T-helper 2 cell treated with Interferon-gamma antibody and Interleukin-4, amounts not matched to agents 5 μg/mL and 100 μg/mL, for 36 hours (primary cell): ENCODE results near the gene KIF16B.

Experiments
- DNase-seq: peaks from one replicate; pipeline ENCODE4 v3.0.0; 2021; ENCODE audit warnings: low spot score
- H3K27ac Mint-ChIP-seq: one replicate; pipeline ENCODE4 v1.8.0; 2021; ENCODE audit warnings: mild to moderate bottlenecking, mixed read lengths
- H3K27me3 Mint-ChIP-seq: one replicate; pipeline ENCODE4 v1.8.0; 2021; ENCODE audit warnings: low read depth, mixed read lengths
- H3K36me3 Mint-ChIP-seq: one replicate; pipeline ENCODE4 v1.8.0; 2021; ENCODE audit warnings: low read depth, mixed read lengths
- H3K4me1 Mint-ChIP-seq: one replicate; pipeline ENCODE4 v1.8.0; 2021; ENCODE audit warnings: low read depth, mixed read lengths
- H3K4me3 Mint-ChIP-seq: one replicate; pipeline ENCODE4 v1.8.0; 2022; ENCODE audit warnings: mild to moderate bottlenecking, moderate library complexity, mixed read lengths
- H3K9me3 Mint-ChIP-seq: one replicate; pipeline ENCODE4 v1.8.0; 2021; ENCODE audit warnings: mixed read lengths

KIF16B gene

DNA sequence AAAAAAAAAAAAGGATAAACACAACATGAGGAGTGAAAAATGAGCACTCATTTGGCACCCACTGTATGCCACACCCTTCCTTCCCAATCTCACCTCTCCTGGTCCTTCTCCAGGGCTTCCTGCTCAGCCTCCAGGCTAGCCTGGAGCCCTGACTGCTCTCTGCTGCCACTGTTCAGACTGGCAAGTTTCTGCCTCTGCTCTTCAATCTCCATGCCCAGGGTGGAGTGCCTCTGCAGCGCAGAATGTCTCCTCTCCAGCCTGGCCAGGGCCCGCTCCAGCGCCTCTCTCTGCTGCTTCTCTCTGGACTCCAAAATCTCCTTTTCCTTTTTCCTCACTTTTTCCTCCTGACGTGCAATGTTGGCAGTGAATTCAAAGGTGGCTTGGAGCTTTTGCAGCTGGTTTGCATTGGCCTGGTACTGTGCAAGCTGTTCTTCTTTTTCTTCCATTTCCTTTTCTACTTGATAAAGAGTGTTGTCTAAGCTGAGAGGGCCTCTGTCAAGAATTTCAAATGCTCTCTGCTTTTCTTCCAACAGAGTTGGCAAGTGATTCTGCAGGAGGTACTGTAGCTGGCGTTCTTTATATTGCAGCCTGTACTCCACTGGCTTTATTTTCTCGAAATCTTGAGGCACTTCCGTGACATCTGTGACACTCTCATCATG, 194.4 kb downstream of the KIF16B start:
- Mint-ChIP-seq H3K9me3 (no peaks in the 10 kb centered on the region), H3K36me3 (no peaks in the 10 kb centered on the region), H3K27me3 (no peaks in the 10 kb centered on the region), H3K27ac (no peak overlapping the region), H3K4me3 (no peak overlapping the region), H3K4me1 (no peaks in the 10 kb centered on the region)
- no peak for DNase-seq

GRCh38 chr20:16378122-16378521, 195.1 kb downstream of the KIF16B start:
- DNase-seq: no peak
- H3K9me3 Mint-ChIP-seq: no peaks in the 10 kb centered on the region
- no peaks in the 10 kb centered on the region for H3K36me3 Mint-ChIP-seq
- no peak overlapping the region for H3K27ac Mint-ChIP-seq
- H3K27me3 Mint-ChIP-seq: no peaks in the 10 kb centered on the region
- no peak overlapping the region for H3K4me3 Mint-ChIP-seq
- H3K4me1 Mint-ChIP-seq: no peaks in the 10 kb centered on the region

- Mint-ChIP-seq H3K9me3 (no peaks in the 10 kb centered on the region), H3K4me3 (no peak overlapping the region), H3K36me3 (peaks cover 4% of the 10 kb centered on the region), H3K27ac (no peak overlapping the region), H3K4me1 (no peaks in the 10 kb centered on the region), H3K27me3 (no peaks in the 10 kb centered on the region)
- DNase-seq: no peak
These were observed 203.8 kb downstream of the KIF16B start for GRCh38 chr20:16369441-16369840.

DNA sequence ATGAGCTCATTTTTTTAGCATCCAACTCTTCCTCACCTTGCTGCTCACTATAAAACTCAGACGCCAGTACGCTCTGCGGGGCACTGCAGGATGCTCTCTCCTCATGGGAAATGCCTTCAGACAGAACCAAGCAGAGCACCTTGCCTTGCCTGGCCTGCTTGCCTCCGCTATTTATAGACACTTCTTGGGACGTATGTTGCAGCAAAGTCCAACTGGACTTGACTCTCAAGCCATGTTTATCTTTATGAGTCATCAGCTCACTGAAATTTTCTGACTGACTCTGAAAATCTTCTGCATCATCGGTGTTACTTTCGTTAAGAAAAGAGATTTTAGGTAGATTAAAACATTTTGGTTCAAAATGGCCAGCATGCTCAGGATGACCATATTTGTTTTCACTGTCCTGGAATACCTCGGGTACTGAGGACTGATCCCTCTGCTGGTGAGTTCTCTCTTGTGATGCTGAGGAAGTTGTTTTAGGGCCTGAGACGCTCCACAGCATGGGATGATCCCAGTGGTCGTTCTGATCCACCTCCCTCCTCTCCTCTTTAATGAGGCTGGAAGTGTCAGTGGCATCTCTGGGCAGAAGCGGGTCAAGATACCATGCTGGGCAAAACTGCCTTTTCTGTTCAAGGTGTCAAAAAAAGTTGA, 204.5 kb downstream of the KIF16B start:
- peaks cover 4% of the 10 kb centered on the region for H3K36me3 Mint-ChIP-seq
- no peaks in the 10 kb centered on the region for H3K27me3 Mint-ChIP-seq
- no peaks in the 10 kb centered on the region for H3K9me3 Mint-ChIP-seq
- H3K27ac Mint-ChIP-seq: no peak overlapping the region
- no peak for DNase-seq
- H3K4me3 Mint-ChIP-seq: no peak overlapping the region
- no peaks in the 10 kb centered on the region for H3K4me1 Mint-ChIP-seq

DNA sequence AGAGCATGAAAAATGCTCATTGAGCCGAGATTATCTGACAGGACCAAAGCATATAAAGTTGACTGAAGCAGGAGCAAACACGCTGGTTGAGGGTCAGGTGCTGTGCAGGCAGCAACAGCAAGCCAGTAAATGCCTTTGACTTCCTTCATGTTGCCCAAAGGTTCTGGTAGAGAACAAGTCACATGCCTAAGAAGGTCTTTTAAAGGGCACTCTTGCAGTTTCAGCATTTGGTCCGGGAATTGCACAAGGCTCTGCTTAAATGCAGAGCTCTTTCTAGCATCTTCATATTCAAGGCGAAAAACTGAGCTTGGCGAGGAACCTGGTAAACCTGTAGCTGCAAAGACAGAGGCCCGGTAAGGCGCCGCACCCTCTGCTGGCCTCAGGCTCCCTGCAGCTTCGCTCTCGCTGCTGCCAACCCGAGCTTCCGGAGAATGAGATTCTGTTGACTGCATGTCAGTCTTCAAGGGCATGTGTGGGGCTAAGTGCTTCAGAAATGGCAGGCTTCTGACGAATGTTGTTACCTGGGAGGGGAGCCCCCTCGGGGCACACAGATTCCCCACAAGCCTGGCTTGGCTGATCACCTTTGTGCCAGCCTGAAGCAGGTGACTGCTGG, 205.2 kb downstream of the KIF16B start:
- no peak for DNase-seq
- Mint-ChIP-seq H3K4me3 (no peak overlapping the region), H3K27me3 (no peaks in the 10 kb centered on the region), H3K9me3 (no peaks in the 10 kb centered on the region), H3K36me3 (peaks cover 4% of the 10 kb centered on the region), H3K27ac (no peak overlapping the region), H3K4me1 (no peaks in the 10 kb centered on the region)

DNA sequence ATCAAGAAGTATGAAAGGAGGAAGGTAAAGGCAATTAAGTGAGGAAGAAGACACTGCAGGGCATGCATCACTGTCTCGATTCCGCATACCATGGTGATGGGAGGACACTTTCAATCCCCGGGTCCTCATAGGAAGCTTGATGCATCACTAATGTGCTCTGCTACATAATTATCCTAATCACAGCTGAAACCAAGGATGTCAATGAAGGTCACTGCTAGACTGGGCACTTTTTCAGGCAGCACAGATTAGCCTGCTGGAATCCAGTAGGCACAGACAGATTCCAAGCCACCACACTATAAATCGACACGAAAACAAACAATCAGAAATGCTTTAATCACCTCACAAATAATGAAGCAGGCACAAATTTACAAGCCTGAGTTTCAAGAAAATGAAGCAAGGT, 206.7 kb downstream of the KIF16B start:
- H3K9me3 Mint-ChIP-seq: no peaks in the 10 kb centered on the region
- no peaks in the 10 kb centered on the region for H3K36me3 Mint-ChIP-seq
- no peaks in the 10 kb centered on the region for H3K27me3 Mint-ChIP-seq
- DNase-seq: no peak
- no peaks in the 10 kb centered on the region for H3K4me1 Mint-ChIP-seq
- no peak overlapping the region for H3K27ac Mint-ChIP-seq
- no peak overlapping the region for H3K4me3 Mint-ChIP-seq

GRCh38 chr20:16364320-16364687, 208.9 kb downstream of the KIF16B start:
- Mint-ChIP-seq H3K36me3 (no peaks in the 10 kb centered on the region), H3K9me3 (no peaks in the 10 kb centered on the region), H3K4me3 (no peak overlapping the region), H3K27me3 (no peaks in the 10 kb centered on the region), H3K27ac (no peak overlapping the region), H3K4me1 (no peaks in the 10 kb centered on the region)
- DNase-seq: no peak

DNA sequence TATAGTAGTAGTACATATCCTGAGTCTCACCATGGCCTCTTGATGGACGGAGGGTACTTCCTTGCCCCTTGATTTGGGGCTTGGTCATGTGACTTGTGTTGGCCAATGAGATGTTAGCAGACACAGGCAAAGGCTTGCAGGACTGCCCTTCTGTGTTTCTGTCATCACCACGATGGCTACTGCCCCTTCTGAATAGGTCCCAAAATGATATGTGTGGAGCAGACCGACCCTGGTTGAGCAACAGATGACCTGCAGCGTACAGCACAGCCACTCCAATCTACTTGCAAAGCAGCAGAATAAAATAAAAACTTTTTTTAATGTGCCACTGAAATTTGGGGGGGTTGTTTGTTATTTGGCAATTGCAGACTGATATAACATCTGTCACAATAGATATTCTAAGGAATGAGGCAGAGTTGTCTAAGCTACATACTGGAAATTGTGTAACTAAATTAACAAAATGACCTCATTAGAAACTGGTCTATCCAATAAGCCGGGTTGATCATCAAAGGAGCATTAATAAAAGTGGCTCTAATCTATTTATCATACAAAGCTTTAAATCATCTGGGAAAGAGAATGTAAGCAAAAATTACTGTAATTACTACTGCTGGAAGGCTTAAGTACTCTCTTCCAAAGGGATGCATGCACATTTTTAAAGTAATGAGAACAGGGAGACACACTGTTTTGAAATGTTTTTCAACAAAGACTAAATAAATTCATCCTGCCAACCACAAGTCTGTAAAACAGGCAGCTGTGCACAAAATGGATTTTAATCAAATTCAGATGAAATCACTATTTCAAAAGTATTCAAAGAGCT, 209.5 kb downstream of the KIF16B start:
- Mint-ChIP-seq H3K4me1 (no peaks in the 10 kb centered on the region), H3K36me3 (no peaks in the 10 kb centered on the region), H3K27me3 (no peaks in the 10 kb centered on the region), H3K27ac (no peak overlapping the region), H3K4me3 (no peak overlapping the region), H3K9me3 (no peaks in the 10 kb centered on the region)
- DNase-seq: no peak

GRCh38 chr20:16362642-16363041, 210.6 kb downstream of the KIF16B start:
- Mint-ChIP-seq H3K4me1 (no peaks in the 10 kb centered on the region), H3K27me3 (no peaks in the 10 kb centered on the region), H3K27ac (no peak overlapping the region), H3K36me3 (no peaks in the 10 kb centered on the region), H3K9me3 (no peaks in the 10 kb centered on the region), H3K4me3 (no peak overlapping the region)
- DNase-seq: no peak

DNA sequence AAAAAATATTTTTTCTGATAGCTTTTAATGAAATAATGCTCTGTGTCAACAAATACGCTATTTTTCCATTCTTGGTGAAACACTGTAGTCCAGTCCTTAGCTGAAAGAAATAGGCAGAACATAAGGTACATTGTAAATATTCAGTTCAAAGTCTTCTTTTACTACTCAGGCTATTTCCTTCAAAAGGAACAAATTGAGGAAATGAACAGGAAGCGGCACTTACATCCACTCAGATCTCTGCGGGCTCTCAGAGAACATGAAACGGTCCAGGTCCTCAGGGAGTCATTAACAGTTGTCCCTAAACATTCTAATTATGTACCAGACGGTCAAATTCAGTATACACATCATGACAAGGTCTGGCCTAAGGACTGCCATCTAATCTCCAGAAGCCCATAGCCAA, 212.6 kb downstream of the KIF16B start:
- Mint-ChIP-seq H3K9me3 (no peaks in the 10 kb centered on the region), H3K36me3 (no peaks in the 10 kb centered on the region), H3K27ac (no peak overlapping the region), H3K4me3 (no peak overlapping the region), H3K4me1 (no peaks in the 10 kb centered on the region), H3K27me3 (no peaks in the 10 kb centered on the region)
- no peak for DNase-seq

- Mint-ChIP-seq H3K4me3 (no peak overlapping the region), H3K9me3 (no peaks in the 10 kb centered on the region), H3K4me1 (no peaks in the 10 kb centered on the region), H3K27me3 (no peaks in the 10 kb centered on the region), H3K36me3 (no peaks in the 10 kb centered on the region), H3K27ac (no peak overlapping the region)
- no peak for DNase-seq
These were observed 219.8 kb downstream of the KIF16B start for GRCh38 chr20:16353417-16353781.

DNA sequence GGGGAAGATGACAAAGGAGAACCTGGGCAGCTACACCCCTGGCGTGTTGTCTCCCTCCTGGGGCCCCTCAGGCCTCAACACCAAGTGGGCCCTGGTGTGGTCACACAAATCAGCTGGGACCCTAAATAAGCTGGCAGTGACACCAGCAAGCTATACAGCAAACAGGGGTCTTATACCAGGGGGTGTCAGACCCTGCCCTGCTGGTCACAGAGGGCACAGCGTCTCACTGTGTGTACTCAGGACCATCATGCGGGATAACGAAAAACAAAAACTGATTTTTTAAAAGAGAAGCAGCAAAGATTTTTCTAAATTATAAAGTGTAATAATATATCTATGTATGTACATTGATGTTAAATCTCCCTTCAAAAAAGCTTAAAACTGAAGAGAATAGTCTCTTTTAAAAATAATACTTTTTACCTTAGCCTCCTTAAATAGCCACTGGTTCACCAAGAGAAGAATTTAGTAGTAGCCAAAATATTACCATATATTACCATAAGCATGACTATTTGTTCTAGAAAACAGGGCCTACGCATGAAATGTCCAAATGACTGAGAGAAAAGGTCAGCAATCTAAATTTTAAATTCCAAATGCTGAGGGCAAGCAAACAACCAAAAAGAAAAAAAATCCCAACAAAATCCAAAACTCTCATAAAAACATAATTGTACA, 220.4 kb downstream of the KIF16B start:
- no peaks in the 10 kb centered on the region for H3K36me3 Mint-ChIP-seq
- no peaks in the 10 kb centered on the region for H3K27me3 Mint-ChIP-seq
- DNase-seq: no peak
- H3K27ac Mint-ChIP-seq: no peak overlapping the region
- no peak overlapping the region for H3K4me3 Mint-ChIP-seq
- H3K9me3 Mint-ChIP-seq: no peaks in the 10 kb centered on the region
- no peaks in the 10 kb centered on the region for H3K4me1 Mint-ChIP-seq

GRCh38 chr20:16352321-16352720, 220.9 kb downstream of the KIF16B start:
- Mint-ChIP-seq H3K27ac (no peak overlapping the region), H3K36me3 (no peaks in the 10 kb centered on the region), H3K4me1 (no peaks in the 10 kb centered on the region), H3K4me3 (no peak overlapping the region), H3K9me3 (no peaks in the 10 kb centered on the region), H3K27me3 (no peaks in the 10 kb centered on the region)
- no peak for DNase-seq

DNA sequence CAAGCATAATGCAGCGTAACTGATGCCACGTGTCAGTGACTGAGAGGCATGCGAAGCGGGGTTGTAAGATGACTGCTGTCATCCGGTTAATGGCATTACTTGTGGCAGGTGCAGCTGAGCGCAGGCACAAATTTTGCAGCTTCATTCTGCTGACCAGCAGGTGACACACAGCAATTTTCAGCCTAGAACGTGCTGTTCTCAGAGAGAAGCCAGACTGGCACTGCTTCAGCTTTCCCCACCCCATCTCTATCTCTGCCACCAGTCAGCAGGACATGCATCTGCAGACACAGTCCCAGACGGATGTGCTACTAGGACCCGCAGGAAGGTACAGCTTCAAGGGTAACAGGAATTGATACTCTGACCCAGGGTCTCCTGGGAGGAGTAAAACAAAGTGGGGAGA, 221.8 kb downstream of the KIF16B start:
- H3K36me3 Mint-ChIP-seq: no peaks in the 10 kb centered on the region
- DNase-seq: no peak
- H3K4me3 Mint-ChIP-seq: no peak overlapping the region
- no peaks in the 10 kb centered on the region for H3K4me1 Mint-ChIP-seq
- H3K27ac Mint-ChIP-seq: no peak overlapping the region
- H3K27me3 Mint-ChIP-seq: no peaks in the 10 kb centered on the region
- H3K9me3 Mint-ChIP-seq: no peaks in the 10 kb centered on the region
